HL-60 (cell line): ENCODE results near the gene MGST1.
A peak's percentile ranks its signal among the peaks of the same experiment; 100 is the strongest.

Source experiments
- DNase-seq, 2 experiments: peaks; one replicate each; pipeline ENCODE4 v3.0.0-alpha.2; 2010 to 2020; ENCODE audit warnings: low read depth in 1 of 2, low spot score in 1 of 2
- H3K27ac ChIP-seq: fragments of 250-450 bp; sonication (Bioruptor Pico); replicated peaks from 2 replicates; pipeline ENCODE4 v1.5.1; 2020; ENCODE audit warnings: mild to moderate bottlenecking, moderate library complexity
- H3K27me3 ChIP-seq: fragments of 250-450 bp; sonication (Bioruptor Pico); 2 replicates; pipeline ENCODE4 v1.5.1; 2021; ENCODE audit warnings: mild to moderate bottlenecking, moderate library complexity; ENCODE audit not compliant: insufficient read depth, poor library complexity, severe bottlenecking
- H3K4me3 ChIP-seq: replicated peaks from 2 replicates; pipeline ENCODE4 v1.5.1; 2011; ENCODE audit warnings: mild to moderate bottlenecking, control low read depth, low read length; ENCODE audit not compliant: insufficient read depth
- CTCF ChIP-seq: IDR thresholded peaks from one replicate; pipeline ENCODE4 v1.5.1; 2011; ENCODE audit warnings: low read length, control low read depth, inconsistent platforms; ENCODE audit not compliant: insufficient read depth
- GABPA ChIP-seq: IDR thresholded peaks from 2 replicates; pipeline ENCODE4 v1.6.1; 2012; ENCODE audit warnings: low read depth
- POLR2AphosphoS5 ChIP-seq: IDR thresholded peaks from 2 replicates; pipeline ENCODE4 v1.6.1; 2012; ENCODE audit warnings: low read depth
- REST ChIP-seq: IDR thresholded peaks from 2 replicates; pipeline ENCODE4 v1.6.1; 2012; ENCODE audit warnings: low read depth; ENCODE audit not compliant: insufficient replicate concordance
- SPI1 ChIP-seq: IDR thresholded peaks from 2 replicates; pipeline ENCODE4 v1.6.1; 2012; ENCODE audit warnings: low read depth, mild to moderate bottlenecking, borderline replicate concordance

MGST1 gene

GRCh38 chr12:16344269-16344668 is 3.2 kb upstream of the MGST1 start:
- Histone ChIP-seq H3K27ac (no peak overlapping the region), H3K27me3 (no peaks in the 10 kb centered on the region), H3K4me3 (no peak overlapping the region)
- DNase-seq, result no peak
- TF ChIP-seq GABPA (no peak), CTCF (no peak), REST (no peak), POLR2AphosphoS5 (no peak), SPI1 (no peak)

- no peak for TF ChIP-seq REST
- no peak for TF ChIP-seq GABPA
- TF ChIP-seq SPI1, result no peak
- TF ChIP-seq POLR2AphosphoS5, result no peak
- no peak for TF ChIP-seq CTCF
- no peak for DNase-seq
Observed at GRCh38 chr12:16345105-16345504, 2.3 kb upstream of the MGST1 start.

GRCh38 chr12:16346958-16347357 is 487 bp upstream of the MGST1 start:
- Histone ChIP-seq H3K4me3 (peak overlapping the region; percentile 65), H3K27ac (peak overlapping the region; percentile 95), H3K27me3 (no peaks in the 10 kb centered on the region)
- TF ChIP-seq POLR2AphosphoS5, result no peak
- no peak for TF ChIP-seq SPI1
- no peak for TF ChIP-seq CTCF
- no peak for TF ChIP-seq REST
- no peak for TF ChIP-seq GABPA
- DNase-seq, result no peak

More at GRCh38 chr12:16345105-16345504, 2.3 kb upstream of the MGST1 start:
- no peak overlapping the region for H3K4me3 ChIP-seq
- no peak overlapping the region for H3K27ac ChIP-seq
- H3K27me3 ChIP-seq, result no peaks in the 10 kb centered on the region
